HG03280 (cell line): Measurements from ENCODE around the gene ASTN2.

Experiments used
- ATAC-seq: cut with Tn5 transposase; IDR thresholded peaks from one replicate; pipeline ENCODE4 v1.9.1; 2021; ENCODE audit warnings: mild to moderate bottlenecking, moderate library complexity; ENCODE audit not compliant: unreplicated experiment

The ASTN2 gene

GRCh38 chr9:116980582-116981120 lies 434.2 kb downstream of the ASTN2 start:
- no peak for ATAC-seq

DNA sequence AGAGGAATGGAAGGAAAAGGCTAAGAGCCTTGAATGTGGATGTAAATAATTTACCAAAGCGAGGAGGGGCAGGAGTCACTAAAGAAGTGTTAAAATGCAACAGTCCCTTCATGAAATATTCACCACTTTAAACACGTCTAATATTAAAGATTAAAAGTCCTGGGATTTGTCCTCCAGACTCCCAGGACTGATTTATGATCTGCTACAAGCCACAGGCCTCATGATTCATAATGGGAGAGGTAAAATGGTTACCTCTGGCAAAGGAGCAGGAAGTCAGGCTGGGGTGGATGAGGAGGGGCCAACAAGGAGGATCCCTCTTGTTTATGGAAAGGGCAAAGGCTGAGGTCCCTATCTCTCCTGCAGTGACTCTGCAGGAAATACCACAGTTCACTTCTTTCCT lies 435.4 kb downstream of the ASTN2 start:
- ATAC-seq = no peak

DNA sequence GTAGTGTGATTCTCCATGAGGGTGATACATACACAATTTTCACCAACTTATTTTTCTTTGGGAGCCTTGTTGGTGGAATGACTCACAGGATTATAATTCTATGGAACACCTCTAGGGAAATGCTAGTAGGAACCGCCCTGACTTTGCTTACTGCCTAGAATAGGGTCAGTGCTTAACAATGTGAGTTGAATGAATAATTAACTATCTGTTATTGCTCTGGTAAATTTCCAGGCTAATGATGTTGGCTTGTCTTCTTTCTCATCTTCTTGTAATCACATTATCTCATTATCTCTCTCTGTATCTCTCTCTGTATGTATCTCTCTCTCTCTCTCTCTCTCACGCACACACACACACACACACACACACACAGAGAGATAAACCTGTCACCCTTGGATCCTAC lies 436.7 kb downstream of the ASTN2 start:
- ATAC-seq = no peak

DNA sequence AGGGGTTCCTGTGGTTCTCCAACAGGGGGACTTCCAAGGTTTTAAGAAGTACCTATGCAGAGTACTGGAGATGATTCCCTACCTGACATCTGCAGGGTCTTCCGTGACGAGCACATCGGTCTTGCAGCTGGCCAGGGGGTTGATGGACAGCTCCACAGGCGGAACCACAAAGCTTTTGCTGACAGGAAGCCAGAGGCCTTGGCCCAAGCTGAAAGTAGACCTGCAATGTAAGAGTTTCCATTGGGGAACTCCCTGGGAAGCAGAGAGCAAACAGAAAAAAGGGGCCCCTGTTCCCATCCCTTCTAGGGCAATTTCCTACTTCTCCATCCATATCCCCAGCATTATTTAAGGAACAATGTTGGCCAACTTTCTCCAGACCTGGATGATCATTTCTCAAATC lies 439.7 kb downstream of the ASTN2 start:
- no peak for ATAC-seq

GRCh38 chr9:116966199-116966598 lies 448.7 kb downstream of the ASTN2 start:
- ATAC-seq = no peak

- no peak for ATAC-seq
These were observed 450.6 kb downstream of the ASTN2 start for GRCh38 chr9:116964258-116964657.

DNA sequence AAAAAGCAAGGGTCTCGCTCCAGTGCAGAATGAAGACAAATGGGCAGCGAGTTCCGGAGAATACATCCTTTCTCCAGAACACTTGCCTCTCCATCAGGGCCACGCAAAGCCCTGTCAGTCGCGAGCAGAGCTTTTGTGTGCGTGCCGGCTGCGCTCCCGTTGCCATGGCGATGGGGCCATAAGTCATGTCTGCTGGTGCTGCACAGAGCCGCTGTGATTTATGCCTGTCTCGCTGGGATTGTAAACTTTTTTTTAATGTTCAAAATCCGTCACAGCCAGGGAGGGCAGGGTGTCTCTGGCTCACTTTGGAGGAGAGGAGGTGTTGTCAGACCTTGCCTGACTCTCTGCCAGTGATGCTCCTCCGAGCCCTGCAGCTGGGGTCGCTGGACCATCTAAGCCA lies 455.0 kb downstream of the ASTN2 start:
- ATAC-seq = no peak

DNA sequence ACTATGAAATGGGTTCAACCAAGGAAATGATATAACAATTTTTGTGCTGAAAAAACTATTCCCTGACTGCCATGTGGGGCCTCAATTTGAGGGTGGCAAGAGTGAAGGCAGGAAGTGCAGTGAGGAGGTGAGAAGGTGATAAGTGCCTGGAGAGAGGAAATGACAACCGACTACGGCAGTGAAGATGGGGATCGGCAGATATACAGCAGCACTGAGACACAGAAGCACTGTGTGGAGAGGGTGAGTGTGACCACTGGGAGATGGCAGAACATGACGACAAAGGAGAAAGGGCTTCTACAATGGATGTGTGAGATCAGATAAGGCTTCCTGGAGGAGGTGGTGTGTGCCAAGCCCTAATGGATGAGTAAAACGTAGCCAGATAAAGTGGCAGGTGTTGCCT lies 456.0 kb downstream of the ASTN2 start:
- ATAC-seq = no peak

DNA sequence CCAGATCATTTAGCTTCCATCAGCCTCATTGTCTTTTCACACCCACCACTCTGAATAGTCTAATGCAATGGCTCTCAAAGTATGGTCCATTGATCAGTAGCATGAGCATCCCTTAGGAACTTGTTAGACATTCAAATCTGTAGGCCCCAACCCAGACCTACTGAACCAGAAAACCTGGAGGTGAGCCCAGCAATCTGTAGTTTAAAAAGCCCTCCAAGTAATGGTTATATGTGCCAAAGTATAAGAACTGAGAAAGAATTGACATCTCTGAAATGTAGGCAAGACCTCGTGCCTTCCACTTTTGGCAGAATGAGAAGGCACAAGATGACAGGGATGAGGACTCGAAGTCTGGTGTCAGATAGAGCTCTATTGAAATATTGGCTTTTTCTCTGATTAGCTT lies 460.1 kb downstream of the ASTN2 start:
- ATAC-seq = no peak

- no peak for ATAC-seq
These were observed 461.6 kb downstream of the ASTN2 start for GRCh38 chr9:116953271-116953670.

- no peak for ATAC-seq
These were observed 462.4 kb downstream of the ASTN2 start for GRCh38 chr9:116952436-116952810.

DNA sequence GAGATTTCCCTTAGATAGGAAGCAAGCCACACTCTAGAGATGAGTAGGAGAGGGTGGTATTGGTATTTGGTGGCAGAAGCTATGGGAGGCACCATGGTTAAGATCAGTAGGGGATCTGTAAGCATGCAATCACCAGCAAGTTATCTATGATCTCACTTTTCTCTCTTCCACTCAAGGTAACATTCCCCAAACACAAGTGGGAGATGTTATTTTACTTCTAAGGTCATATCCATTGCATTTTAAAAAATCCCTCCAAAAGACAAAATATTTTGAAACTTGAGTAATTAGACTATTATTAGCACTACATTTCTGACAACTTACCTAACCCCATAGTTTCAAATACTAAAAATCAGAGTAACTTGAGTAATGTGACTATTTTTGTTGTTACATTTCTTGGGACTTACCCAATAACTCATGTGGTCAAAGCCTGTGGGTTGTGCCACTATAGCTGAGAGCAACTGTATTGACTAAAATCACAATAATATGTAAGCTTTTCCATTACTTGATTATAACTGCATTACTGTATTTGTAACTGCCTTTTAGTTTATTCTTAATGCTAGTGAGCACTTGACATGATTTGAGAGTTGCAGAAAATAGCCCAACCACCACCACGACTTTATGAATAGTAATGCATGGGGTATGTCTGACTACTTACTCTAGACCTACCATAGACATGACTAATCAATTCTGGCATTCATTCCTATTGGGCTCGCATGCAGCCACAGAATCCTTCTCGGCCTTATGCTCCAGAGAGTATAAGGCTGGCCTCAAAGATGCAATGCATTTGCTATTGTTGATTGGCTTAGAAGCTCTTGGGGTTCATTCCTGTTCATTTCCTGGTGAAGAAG lies 463.0 kb downstream of the ASTN2 start:
- ATAC-seq = peak; percentile 66

GRCh38 chr9:116945817-116946216 lies 469.0 kb downstream of the ASTN2 start:
- ATAC-seq = no peak

DNA sequence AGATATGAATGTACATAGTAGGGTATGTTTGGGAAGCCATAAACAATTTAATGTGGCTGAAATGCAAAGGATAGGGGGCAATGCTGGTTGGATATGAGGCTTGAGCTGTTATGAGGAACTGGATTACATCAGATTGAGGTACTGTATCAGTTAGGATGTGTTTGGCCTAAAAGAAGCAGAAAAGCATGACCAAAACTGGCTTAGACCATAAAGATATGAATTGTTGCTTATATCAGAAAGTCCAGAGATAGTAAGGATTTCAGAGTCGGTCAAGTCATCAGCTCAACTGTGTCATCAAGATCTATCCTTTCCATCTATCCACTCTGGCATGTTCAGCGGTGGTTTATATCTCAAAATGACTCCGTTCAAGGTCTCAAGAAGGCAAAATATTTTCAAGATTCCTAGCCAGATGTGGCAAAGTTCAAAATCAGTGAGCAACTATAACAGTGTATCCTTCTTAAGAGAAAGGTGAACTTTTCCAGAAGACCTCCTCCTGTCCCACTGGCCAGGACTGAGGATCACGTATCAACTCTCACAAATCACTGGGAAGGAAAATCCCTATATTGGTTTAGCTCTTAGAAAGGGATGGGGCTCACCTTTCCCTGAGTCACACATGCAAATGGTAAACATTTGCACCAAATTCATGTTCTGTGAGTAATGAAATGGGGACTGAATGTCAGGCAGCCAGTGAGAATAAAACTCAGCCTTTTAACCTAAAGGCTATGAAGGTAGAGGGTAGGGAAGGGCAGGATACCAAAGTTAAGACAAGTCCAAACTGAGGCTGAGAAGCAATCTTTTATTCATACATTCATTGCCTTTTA lies 469.9 kb downstream of the ASTN2 start:
- ATAC-seq = no peak

- ATAC-seq = no peak
These were observed 470.9 kb downstream of the ASTN2 start for GRCh38 chr9:116943970-116944369.

GRCh38 chr9:116942593-116943061 lies 472.2 kb downstream of the ASTN2 start:
- peak; percentile 47 for ATAC-seq

- ATAC-seq = no peak
These were observed 473.6 kb downstream of the ASTN2 start for GRCh38 chr9:116941266-116941665.

DNA sequence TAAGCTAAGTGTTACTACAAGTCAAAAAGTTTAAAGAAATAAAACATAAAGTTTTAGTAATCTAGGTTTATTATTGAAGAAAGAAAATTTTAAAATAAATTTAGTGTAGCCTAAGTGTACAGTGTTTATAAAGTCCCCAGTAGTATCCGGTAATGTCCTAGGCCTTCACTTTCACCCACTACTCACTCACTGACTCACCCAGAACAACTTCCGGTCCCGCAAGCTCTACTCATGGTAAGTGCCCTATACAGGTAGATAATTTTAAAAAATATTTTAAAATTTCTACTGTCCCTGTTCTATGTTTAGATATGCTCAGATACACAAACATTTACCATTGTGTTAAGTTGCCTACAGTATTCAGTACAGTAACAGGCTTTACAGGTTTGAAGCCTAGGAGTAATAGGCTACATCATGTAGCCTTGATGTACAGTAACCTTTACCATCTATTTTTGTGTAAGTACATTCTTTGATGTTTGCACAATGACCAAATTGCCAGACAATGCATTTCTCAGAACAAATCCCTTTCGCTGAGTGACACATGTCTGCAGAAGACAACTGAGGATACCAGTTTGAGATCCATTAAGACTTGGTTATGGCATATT lies 474.1 kb downstream of the ASTN2 start:
- no peak for ATAC-seq

DNA sequence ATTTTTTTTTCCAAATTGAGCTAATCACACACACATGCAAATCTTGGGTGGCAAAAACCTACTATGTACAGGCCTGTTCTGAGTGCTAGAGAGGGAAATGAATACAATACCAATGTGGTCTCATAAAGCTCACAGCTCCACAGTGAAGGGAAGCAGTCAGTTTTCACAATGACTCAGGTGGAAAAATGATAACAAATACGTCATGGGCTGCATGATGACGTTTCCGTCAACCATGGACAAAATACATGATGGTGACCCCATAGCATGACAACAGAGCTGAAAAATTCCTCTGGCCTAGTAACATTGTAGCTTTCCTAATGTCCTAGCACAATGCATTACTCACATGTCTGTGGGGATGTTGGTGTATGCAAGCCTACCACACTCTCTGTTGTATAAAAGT lies 475.2 kb downstream of the ASTN2 start:
- ATAC-seq = peak; percentile 50

- ATAC-seq = no peak
These were observed 475.7 kb downstream of the ASTN2 start for GRCh38 chr9:116939161-116939560.

DNA sequence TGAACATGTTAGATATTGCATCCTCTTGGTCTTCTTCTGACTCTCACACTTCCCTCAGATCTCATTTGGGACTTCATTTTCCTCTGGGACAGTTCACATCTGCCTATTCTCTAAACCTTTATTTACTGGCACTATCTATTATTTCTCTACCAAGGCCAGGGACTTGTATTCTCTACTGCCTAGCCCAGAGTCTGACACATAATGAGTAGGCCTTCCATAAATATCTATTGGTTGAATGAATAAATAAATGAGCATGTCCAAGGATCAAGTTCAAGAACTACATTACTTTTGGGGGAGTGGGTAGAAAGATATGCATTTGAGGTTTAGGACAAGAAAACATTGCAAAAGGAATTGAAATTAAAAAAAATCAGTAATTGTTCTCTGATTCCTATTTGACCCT lies 477.5 kb downstream of the ASTN2 start:
- ATAC-seq = no peak
